OCI-M2 (cell line): ENCODE results near the gene UBD.

Source experiments
- DNase-seq: peaks from one replicate; lab custom pipeline; 2025; ENCODE audit not compliant: unreplicated experiment; lab: John Stamatoyannopoulos, UW

Gene UBD

GRCh38 chr6:29561606-29562181, 2.2 kb upstream of the UBD start:
- DNase-seq: no peak

- no peak for DNase-seq
Measured at GRCh38 chr6:29561091-29561490, 1.6 kb upstream of the UBD start.

GRCh38 chr6:29558439-29559079, 973 bp downstream of the UBD start:
- no peak for DNase-seq

- no peak for DNase-seq
Measured at GRCh38 chr6:29557320-29557719, 2.2 kb downstream of the UBD start.

GRCh38 chr6:29554764-29555163, 4.8 kb downstream of the UBD start:
- no peak for DNase-seq

GRCh38 chr6:29553268-29554057, 6.1 kb downstream of the UBD start:
- no peak for DNase-seq

- no peak for DNase-seq
Measured at GRCh38 chr6:29552512-29553051, 7.0 kb downstream of the UBD start.

GRCh38 chr6:29547573-29547972, 12.0 kb downstream of the UBD start:
- no peak for DNase-seq

GRCh38 chr6:29537714-29538403, 21.7 kb downstream of the UBD start:
- no peak for DNase-seq

- no peak for DNase-seq
Measured at GRCh38 chr6:29532320-29532951, 27.1 kb downstream of the UBD start.

GRCh38 chr6:29531668-29532067, 27.9 kb downstream of the UBD start:
- DNase-seq: no peak

GRCh38 chr6:29530671-29531310, 28.7 kb downstream of the UBD start:
- DNase-seq: no peak

GRCh38 chr6:29529956-29530355, 29.6 kb downstream of the UBD start:
- no peak for DNase-seq

- DNase-seq: no peak
Measured at GRCh38 chr6:29528988-29529560, 30.5 kb downstream of the UBD start.

GRCh38 chr6:29528300-29528931, 31.1 kb downstream of the UBD start:
- no peak for DNase-seq

GRCh38 chr6:29527564-29527963, 32.0 kb downstream of the UBD start:
- no peak for DNase-seq

- DNase-seq: no peak
Measured at GRCh38 chr6:29527126-29527525, 32.4 kb downstream of the UBD start.

- no peak for DNase-seq
Measured at GRCh38 chr6:29525311-29525639, 34.3 kb downstream of the UBD start.

GRCh38 chr6:29524444-29525310, 34.9 kb downstream of the UBD start:
- no peak for DNase-seq
